Mucosa of gallbladder (tissue), 1 donor: ENCODE data around the gene SLC45A2. TPM values are rescaled to one million over a fixed set of nuclear protein-coding genes. Genes with fewer than 3 reads are reported as not detected.
"Not testable (repeated sequence)": the region's sequence is repeated elsewhere in the genome, so short reads cannot be mapped to it uniquely, and the experiment has no call there.

ENCODE experiments used
- DNase-seq: peaks from one replicate; pipeline ENCODE4 v3.0.0-alpha.2; 2020; ENCODE audit warnings: low spot score
- total RNA-seq: library from RNA; stranded (reverse); gene quantifications from one replicate; pipeline ENCODE4 v1.2.1, GENCODE V29; 2021
- donor health status: DM: no; HTN: no; CAD: no.

The SLC45A2 gene
- total RNA-seq, 1 donor from 2014 or later = 0.66 TPM

DNA sequence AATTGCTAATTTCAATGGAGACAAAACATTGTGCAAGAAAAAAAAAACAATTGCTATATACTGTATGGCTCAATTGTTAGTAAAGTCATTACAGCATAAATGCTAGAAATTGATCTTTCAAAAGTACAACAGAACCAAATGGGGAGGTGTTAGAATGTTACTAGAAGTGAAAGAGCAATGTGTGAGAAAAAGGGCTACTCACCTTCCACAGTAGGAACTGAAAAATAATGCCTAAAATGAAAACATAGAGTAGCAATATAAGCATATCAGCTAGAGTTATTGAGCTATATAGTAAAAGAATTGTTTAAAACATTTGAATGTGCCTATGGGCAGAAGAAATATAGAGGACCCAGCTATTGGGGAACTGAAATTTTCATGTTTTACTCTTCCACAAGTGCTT lies 59.2 kb downstream of the SLC45A2 start:
- DNase-seq = no peak

DNA sequence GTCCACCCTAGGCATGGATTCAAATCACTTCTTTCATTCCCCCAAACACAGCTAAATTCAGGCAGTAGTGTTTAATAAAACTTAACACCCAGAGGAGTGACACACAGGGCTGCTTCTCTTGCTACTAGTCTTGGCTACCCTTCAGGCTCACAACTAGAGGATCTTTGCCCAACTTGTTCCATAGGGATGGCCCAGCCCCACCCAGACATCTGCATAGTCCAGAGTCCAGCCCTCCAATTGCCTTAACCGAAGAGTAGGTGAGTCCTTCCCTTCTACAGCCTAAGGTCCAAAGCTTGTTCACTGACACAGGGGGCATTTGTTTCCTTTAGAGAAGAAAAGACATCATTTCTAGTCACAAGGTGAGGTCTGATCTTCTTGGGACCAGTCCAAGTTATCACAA lies 63.5 kb downstream of the SLC45A2 start:
- DNase-seq = peak; percentile 19

DNA sequence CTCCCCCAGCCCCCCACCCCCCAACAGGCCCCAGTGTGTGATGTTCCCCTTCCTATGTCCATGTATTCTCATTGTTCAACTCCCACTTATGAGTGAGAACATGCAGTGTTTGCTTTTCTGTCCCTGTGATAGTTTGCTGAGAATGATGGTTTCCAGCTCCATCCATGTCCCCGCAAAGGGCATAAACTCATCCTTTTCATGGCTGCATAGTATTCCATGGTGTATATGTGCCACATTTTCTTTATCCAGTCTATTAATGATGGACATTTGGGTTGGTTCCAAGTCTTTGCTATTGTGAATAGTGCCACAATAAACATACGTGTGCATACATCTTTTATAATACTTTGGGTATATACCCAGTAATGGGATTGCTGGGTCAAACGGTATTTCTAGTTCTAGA lies 69.6 kb downstream of the SLC45A2 start:
- not testable (repeated sequence) for DNase-seq

DNA sequence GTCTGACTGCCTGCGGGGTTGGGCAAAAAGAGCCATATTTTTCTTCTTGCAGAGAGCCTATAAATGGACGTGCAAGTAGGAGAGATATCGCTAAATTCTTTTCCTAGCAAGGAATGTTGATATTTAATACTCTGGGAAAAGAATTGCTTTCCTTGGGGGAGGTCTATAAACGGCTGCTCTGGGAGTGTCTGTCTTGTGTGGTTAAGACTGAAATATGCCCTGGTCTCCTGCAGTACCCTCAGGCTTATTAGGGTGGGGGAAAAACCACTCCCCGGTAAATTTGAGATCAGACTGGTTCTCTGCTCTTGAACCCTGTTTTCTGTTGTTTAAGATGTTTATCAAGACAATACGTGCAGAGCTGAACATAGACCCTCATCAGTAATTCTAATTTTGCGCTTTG lies 78.2 kb downstream of the SLC45A2 start:
- DNase-seq = not testable (repeated sequence)

DNA sequence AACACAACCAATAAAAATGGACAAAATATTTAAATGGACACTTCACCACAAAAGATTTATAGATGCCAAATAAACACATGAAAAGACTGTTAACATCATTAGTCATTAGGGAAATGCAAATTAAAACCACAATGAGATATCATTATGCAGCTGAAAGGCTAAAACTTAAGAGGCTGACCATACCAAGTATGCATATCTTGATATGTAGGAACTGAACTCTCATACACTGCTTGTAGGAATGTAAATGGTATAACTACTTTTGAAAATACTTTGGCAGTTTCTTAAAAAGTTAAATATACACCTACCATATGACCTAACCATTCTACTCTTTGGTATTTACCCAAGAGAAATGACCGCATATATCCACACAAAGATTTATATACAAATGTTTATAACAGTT lies 79.1 kb downstream of the SLC45A2 start:
- DNase-seq = no peak

DNA sequence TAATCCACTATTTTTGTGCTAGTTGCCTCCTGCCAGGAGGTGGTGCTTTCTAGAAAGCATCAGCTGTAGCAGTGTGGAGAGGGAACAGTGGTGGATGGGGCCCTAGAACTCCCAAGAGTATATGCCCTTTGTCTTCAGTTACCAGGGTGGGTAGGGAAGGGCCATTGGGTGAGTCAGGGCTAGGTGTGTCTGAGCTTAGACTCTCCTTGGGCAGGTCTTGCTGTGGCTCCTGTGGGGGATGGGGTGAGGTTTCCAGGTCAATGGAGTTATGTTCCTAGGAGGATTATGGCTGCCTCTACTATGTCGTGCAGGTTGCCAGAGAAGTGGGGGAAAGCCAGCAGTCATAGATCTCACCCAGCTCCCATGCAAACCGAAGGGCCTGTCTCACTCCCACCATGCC lies 81.4 kb downstream of the SLC45A2 start:
- no peak for DNase-seq

DNA sequence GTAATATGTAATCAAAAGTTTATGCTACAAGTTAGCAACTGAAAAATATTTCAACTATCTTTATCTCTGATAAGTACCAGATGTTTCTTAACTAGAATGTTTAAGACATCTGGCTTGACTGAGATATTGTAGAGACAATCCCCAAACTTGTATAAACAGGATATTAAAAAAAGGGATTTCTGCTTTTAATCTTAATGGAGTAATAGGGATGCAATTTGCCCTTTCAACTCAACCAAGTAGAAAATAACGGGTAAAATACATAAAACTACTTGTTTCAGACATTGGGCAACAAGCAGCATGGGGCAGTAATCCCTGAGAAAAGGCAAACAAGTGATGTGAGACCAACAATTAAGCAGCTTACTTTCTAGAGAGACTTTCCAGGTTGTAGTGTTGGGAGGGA lies 83.3 kb downstream of the SLC45A2 start:
- no peak for DNase-seq

Other genes with a start within 250 kb of the SLC45A2 start
- gene ADAMTS12, start 92.7 kb downstream of the SLC45A2 start, total RNA-seq = 2.2 TPM
- gene RXFP3, start 48.3 kb downstream of the SLC45A2 start, total RNA-seq = not detected
- 129 TPM for gene AMACR, start 23.4 kb upstream of the SLC45A2 start, total RNA-seq
- gene C1QTNF3, start 58.5 kb upstream of the SLC45A2 start, total RNA-seq = 7.0 TPM